Subcutaneous adipose tissue (tissue), 4 donors: ENCODE results near the gene ADCY5. TPM values are rescaled to one million over a fixed set of nuclear protein-coding genes. Genes with fewer than 3 reads are reported as not detected.

Experiments
- CTCF ChIP-seq: fragments of 450-650 bp; IDR thresholded peaks from one replicate; pipeline ENCODE4 v1.5.1; 2016; ENCODE audit warnings: low read depth, mild to moderate bottlenecking, control low read depth, antibody characterized with exemption, moderate library complexity
- total RNA-seq, 4 donors: library from RNA; depleted of rRNA; stranded (reverse); fragments of >200 nt; gene quantifications; one replicate each; pipeline ENCODE4 v1.1.0, GENCODE V29; 2016

Gene ADCY5
- total RNA-seq, 4 donors from 2014 or later, result 16.1 to 52.2 (median 38.0) TPM

GRCh38 chr3:123446610-123447109 lies 2.2 kb downstream of the ADCY5 start:
- no peak for TF ChIP-seq CTCF

GRCh38 chr3:123446210-123446609 lies 2.7 kb downstream of the ADCY5 start:
- TF ChIP-seq CTCF, result no peak

- TF ChIP-seq CTCF, result no peak
These were observed 3.2 kb downstream of the ADCY5 start for GRCh38 chr3:123445702-123446101.

- TF ChIP-seq CTCF, result no peak
These were observed 4.1 kb downstream of the ADCY5 start for GRCh38 chr3:123444744-123445143.

GRCh38 chr3:123444023-123444422 lies 4.9 kb downstream of the ADCY5 start:
- no peak for TF ChIP-seq CTCF

GRCh38 chr3:123442908-123443307 lies 6.0 kb downstream of the ADCY5 start:
- no peak for TF ChIP-seq CTCF

GRCh38 chr3:123442125-123442524 lies 6.8 kb downstream of the ADCY5 start:
- no peak for TF ChIP-seq CTCF
